ENCODE measurements around the gene MFF. TPM values are rescaled to one million over a fixed set of nuclear protein-coding genes. Genes with fewer than 3 reads are reported as not detected.

The MFF gene, protein sequence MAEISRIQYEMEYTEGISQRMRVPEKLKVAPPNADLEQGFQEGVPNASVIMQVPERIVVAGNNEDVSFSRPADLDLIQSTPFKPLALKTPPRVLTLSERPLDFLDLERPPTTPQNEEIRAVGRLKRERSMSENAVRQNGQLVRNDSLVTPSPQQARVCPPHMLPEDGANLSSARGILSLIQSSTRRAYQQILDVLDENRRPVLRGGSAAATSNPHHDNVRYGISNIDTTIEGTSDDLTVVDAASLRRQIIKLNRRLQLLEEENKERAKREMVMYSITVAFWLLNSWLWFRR
- 77.8 TPM for total RNA-seq (2013)
- polyA plus RNA-seq (100 to 1,000 TPM in 1 of 3 donors, 10 to 100 TPM in 2; 39.4 to 100 (median 91.7) TPM), polyA minus RNA-seq (18.0 and 28.8 TPM in 2 replicates), total RNA-seq (8.0 to 56.2 (median 36.7) reads per million in 11 experiments)

DNA sequence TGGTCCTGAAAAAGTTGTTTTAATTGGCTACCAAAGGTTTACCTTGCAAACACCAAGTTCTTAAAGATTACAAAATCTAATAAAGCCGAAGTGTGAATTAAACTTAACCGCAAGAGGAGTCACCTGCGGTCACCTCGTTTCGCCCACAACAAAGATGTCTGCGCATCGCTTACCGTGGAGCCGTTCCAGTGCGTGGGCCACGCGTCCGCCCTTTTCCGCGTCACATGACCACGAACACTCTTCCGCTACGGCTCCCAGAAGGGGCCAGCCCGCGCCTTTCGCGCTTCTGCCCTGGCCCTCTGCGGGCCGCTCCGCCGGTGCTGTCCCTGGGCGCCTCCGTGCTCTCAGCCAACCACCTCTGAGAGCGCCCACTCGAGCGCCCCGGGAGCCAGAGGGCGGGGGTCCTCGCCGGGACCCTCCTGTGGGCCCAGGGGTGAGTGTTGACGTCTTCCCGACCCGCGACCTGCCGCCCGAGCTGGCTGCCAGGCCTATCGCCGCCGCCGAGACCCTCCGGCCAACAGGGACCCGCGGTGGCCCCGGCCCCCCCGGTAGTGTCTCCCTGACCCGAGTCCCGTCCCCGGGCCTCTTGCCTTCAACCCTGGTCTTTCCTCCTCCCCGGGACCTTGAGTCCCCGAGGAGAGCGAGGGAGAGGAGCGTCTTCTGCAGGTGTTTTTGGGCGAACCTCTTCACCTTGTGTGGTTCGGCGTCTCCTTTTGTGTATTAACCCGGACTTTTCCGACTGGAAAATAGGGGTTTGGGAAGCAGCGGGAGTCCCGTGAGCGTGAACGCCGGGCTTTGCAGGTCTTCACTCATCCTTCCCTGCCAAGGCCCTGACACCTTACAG, at the start of gene MFF:
MFF (plus strand) TSS at position 257 of the 844 bp plus-strand sequence. CDS start 5,415 bp downstream, outside the sequence.
- H3K27ac ChIP-seq (ENCODE audit: low read depth in 1 of 2, low read length in 2 of 2): peak within 1 kb of the TSS; percentile 30 to 83
- Mint-ChIP-seq H3K36me3 (peaks cover 18 to 20% of the 10 kb centered on the region in 2 donors), H3K27me3 (ENCODE audit: low read depth in 3 of 3) (peaks cover 2 to 3% (median 3%) of the 10 kb centered on the region in 3 donors), H3K4me1 (peaks cover 29% of the 10 kb centered on the region), H3K9me3 (peaks cover 12 to 22% (median 15%) of the 10 kb centered on the region in 7 donors), H3K27ac (peak within 1 kb of the TSS; percentile 78 to 93 (median 89)), H3K4me3 (peak within 1 kb of the TSS; percentile 91 to 95)
- WGBS (ENCODE audit: insufficient coverage): under 1% methylated on average over 59 of the region's 67 CpGs
- H3K27me3 ChIP-seq (ENCODE audit: control insufficient read depth in 2 of 2, insufficient read depth in 2 of 2, low read length in 2 of 2): no peaks in the 10 kb centered on the region
- H3K4me3 ChIP-seq (replicated peaks in 1 of 3; ENCODE audit: low read depth in 2 of 3, low read length in 3 of 3): peak within 1 kb of the TSS; percentile 76 to 88 (median 87)
- H4K20me1 ChIP-seq (ENCODE audit: insufficient read depth, low read length): peaks cover 9% of the 10 kb centered on the region
- peaks cover 0 to 9% of the 10 kb centered on the region in 2 donors for H3K9me3 ChIP-seq (replicated peaks in 1 of 2; ENCODE audit: control insufficient read depth in 1 of 2, insufficient read depth in 1 of 2, low read length in 2 of 2)
- H2AFZ ChIP-seq (ENCODE audit: insufficient read depth, low read depth, low read length, poor library complexity, severe bottlenecking): peak within 1 kb of the TSS; percentile 98
- TF ChIP-seq, protein P1, sequence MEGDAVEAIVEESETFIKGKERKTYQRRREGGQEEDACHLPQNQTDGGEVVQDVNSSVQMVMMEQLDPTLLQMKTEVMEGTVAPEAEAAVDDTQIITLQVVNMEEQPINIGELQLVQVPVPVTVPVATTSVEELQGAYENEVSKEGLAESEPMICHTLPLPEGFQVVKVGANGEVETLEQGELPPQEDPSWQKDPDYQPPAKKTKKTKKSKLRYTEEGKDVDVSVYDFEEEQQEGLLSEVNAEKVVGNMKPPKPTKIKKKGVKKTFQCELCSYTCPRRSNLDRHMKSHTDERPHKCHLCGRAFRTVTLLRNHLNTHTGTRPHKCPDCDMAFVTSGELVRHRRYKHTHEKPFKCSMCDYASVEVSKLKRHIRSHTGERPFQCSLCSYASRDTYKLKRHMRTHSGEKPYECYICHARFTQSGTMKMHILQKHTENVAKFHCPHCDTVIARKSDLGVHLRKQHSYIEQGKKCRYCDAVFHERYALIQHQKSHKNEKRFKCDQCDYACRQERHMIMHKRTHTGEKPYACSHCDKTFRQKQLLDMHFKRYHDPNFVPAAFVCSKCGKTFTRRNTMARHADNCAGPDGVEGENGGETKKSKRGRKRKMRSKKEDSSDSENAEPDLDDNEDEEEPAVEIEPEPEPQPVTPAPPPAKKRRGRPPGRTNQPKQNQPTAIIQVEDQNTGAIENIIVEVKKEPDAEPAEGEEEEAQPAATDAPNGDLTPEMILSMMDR (IDR thresholded peaks at IDR 0.05): peak; percentile 11
- H3K9ac ChIP-seq (ENCODE audit: insufficient read depth, low read length, poor library complexity, severe bottlenecking): peak within 1 kb of the TSS; percentile 94
- H3K36me3 ChIP-seq (replicated peaks in 1 of 2; ENCODE audit: control insufficient read depth in 1 of 2, insufficient read depth in 2 of 2, low read length in 2 of 2): peaks cover 7 to 16% of the 10 kb centered on the region in 2 donors
- peaks cover 49% of the 10 kb centered on the region for H3K79me2 ChIP-seq (ENCODE audit: insufficient read depth, low read length)
- DNase-seq: peak; percentile 92 to 93 (median 92)
- intact Hi-C loops (cut with micrococcal nuclease): loop anchor here in 1 of 2 donors (5.0 kb wide), 1 partner anchor 47 kb away; no protein-coding TSS in a partner anchor
- H3K4me1 ChIP-seq (ENCODE audit: control insufficient read depth in 1 of 2, insufficient read depth in 2 of 2, low read length in 2 of 2): peaks cover 17 to 28% of the 10 kb centered on the region in 2 donors
- H3K4me2 ChIP-seq (replicated peaks; ENCODE audit: extremely low read depth, low read length, poor library complexity, severe bottlenecking): peak within 1 kb of the TSS; percentile 99

DNA sequence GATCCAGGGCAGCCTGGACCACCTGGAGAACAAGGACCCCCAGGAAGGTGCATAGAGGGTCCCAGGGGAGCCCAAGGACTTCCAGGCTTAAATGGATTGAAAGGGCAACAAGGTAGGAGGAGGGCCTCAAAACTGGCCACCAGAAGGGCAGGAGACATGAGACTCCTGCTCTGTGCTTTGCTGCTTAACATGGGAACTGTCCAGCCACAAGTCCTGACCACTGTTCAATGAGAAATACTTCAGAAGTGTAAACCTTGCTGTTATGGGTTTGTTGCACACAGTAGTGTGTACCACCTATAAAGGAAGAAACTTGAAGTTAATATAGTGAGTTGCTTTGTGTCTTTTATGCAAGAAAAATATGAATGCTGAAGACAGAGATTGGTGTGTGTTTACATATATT, 44.2 kb upstream of the MFF start:
- TF ChIP-seq, protein P1 (IDR thresholded peaks at IDR 0.05): no peak
- no peak for DNase-seq
- no peak overlapping the region for H3K27ac Mint-ChIP-seq
- no peaks in the 10 kb centered on the region for H4K20me1 ChIP-seq (ENCODE audit: insufficient read depth, low read length)
- H3K4me2 ChIP-seq (replicated peaks; ENCODE audit: extremely low read depth, low read length, poor library complexity, severe bottlenecking): no peak overlapping the region
- intact Hi-C loops (cut with micrococcal nuclease): no loop called here
- peaks cover 1 to 4% (median 3%) of the 10 kb centered on the region in 3 donors for H3K27me3 Mint-ChIP-seq (ENCODE audit: low read depth in 3 of 3)
- H3K4me3 ChIP-seq (replicated peaks in 1 of 3; ENCODE audit: low read depth in 2 of 3, low read length in 3 of 3): no peak overlapping the region
- no peaks in the 10 kb centered on the region for H3K79me2 ChIP-seq (ENCODE audit: insufficient read depth, low read length)
- no peaks in the 10 kb centered on the region for H3K4me1 ChIP-seq (ENCODE audit: control insufficient read depth in 1 of 2, insufficient read depth in 2 of 2, low read length in 2 of 2)
- H3K27ac ChIP-seq (ENCODE audit: low read depth in 1 of 2, low read length in 2 of 2): no peak overlapping the region
- H3K4me3 Mint-ChIP-seq: no peak overlapping the region
- no peaks in the 10 kb centered on the region for H3K36me3 ChIP-seq (replicated peaks in 1 of 2; ENCODE audit: control insufficient read depth in 1 of 2, insufficient read depth in 2 of 2, low read length in 2 of 2)
- H3K9ac ChIP-seq (ENCODE audit: insufficient read depth, low read length, poor library complexity, severe bottlenecking): no peak overlapping the region
- H3K4me1 Mint-ChIP-seq: no peaks in the 10 kb centered on the region
- H3K9me3 ChIP-seq (replicated peaks in 1 of 2; ENCODE audit: control insufficient read depth in 1 of 2, insufficient read depth in 1 of 2, low read length in 2 of 2): no peaks in the 10 kb centered on the region
- H3K36me3 Mint-ChIP-seq: no peaks in the 10 kb centered on the region
- H3K9me3 Mint-ChIP-seq: peaks cover 0 to 5% (median 2%) of the 10 kb centered on the region in 7 donors
- H3K27me3 ChIP-seq (ENCODE audit: control insufficient read depth in 2 of 2, insufficient read depth in 2 of 2, low read length in 2 of 2): no peaks in the 10 kb centered on the region
- no peak overlapping the region for H2AFZ ChIP-seq (ENCODE audit: insufficient read depth, low read depth, low read length, poor library complexity, severe bottlenecking)

Data from CD14-positive monocyte (primary cell).